ENCODE measurements around the gene STRN4. TPM values are rescaled to one million over a fixed set of nuclear protein-coding genes. Genes with fewer than 3 reads are reported as not detected.

STRN4 gene
- total RNA-seq (10 to 100 TPM; 54.2 to 73.4 TPM), polyA plus RNA-seq (ENCODE audit: insufficient read length in 6 of 6) (10 to 100 TPM; 70.5 to 97.9 (median 81.3) TPM)
- long read RNA-seq, donor 1, transcript STRN4-201 (18 exons, 3,210 nt): minor isoform, 5 of 98 reads
- long read RNA-seq, donor 1, transcript STRN4-222 (1 exons, 2,240 nt): major isoform, 40 of 98 reads
- long read RNA-seq, donor 1, partial matches to known transcripts: 49 of 98 reads
- long read RNA-seq, donor 1, other reads (novel, unspliced or antisense): 0 of 98 reads
- long read RNA-seq, donor 2, transcript STRN4-222 (1 exons, 2,240 nt): major isoform, 44 of 60 reads
- long read RNA-seq, donor 2, transcript STRN4-201 (18 exons, 3,210 nt): minor isoform, 6 of 60 reads
- long read RNA-seq, donor 2, partial matches to known transcripts: 10 of 60 reads
- long read RNA-seq, donor 2, other reads (novel, unspliced or antisense): 0 of 60 reads
- long read RNA-seq, donor 3, transcript STRN4-201 (18 exons, 3,210 nt): minor isoform, 15 of 33 reads
- long read RNA-seq, donor 3, transcript STRN4-222 (1 exons, 2,240 nt): major isoform, 16 of 33 reads
- long read RNA-seq, donor 3, partial matches to known transcripts: 0 of 33 reads
- long read RNA-seq, donor 3, other reads (novel, unspliced or antisense): 0 of 33 reads
- long read RNA-seq, donor 4, partial matches to known transcripts: 1 of 1 reads
- long read RNA-seq, donor 4, other reads (novel, unspliced or antisense): 0 of 1 reads
- long read RNA-seq, donor 5, transcript STRN4-222 (1 exons, 2,240 nt): major isoform, 23 of 33 reads
- long read RNA-seq, donor 5, transcript STRN4-201 (18 exons, 3,210 nt): minor isoform, 5 of 33 reads
- long read RNA-seq, donor 5, partial matches to known transcripts: 5 of 33 reads
- long read RNA-seq, donor 5, other reads (novel, unspliced or antisense): 0 of 33 reads
- long read RNA-seq, donor 6, transcript STRN4-201 (18 exons, 3,210 nt): major isoform, 9 of 26 reads
- long read RNA-seq, donor 6, transcript STRN4-222 (1 exons, 2,240 nt): major isoform, 9 of 26 reads
- long read RNA-seq, donor 6, partial matches to known transcripts: 5 of 26 reads
- long read RNA-seq, donor 6, other reads (novel, unspliced or antisense): 0 of 26 reads
- long read RNA-seq, donor 7, transcript STRN4-201 (18 exons, 3,210 nt): minor isoform, 7 of 23 reads
- long read RNA-seq, donor 7, transcript STRN4-222 (1 exons, 2,240 nt): major isoform, 12 of 23 reads
- long read RNA-seq, donor 7, partial matches to known transcripts: 0 of 23 reads
- long read RNA-seq, donor 7, other reads (novel, unspliced or antisense): 0 of 23 reads
- long read RNA-seq, donor 8, transcript STRN4-201 (18 exons, 3,210 nt): minor isoform, 9 of 43 reads
- long read RNA-seq, donor 8, transcript STRN4-222 (1 exons, 2,240 nt): major isoform, 17 of 43 reads
- long read RNA-seq, donor 8, partial matches to known transcripts: 17 of 43 reads
- long read RNA-seq, donor 8, other reads (novel, unspliced or antisense): 0 of 43 reads
- long read RNA-seq, donor 9: 0 reads
- long read RNA-seq, donor 10, partial matches to known transcripts: 0 of 2 reads
- long read RNA-seq, donor 10, other reads (novel, unspliced or antisense): 0 of 2 reads
- long read RNA-seq, donor 11: 0 reads
- long read RNA-seq, donor 12, transcript STRN4-222 (1 exons, 2,240 nt): major isoform, 13 of 25 reads
- long read RNA-seq, donor 12, transcript STRN4-201 (18 exons, 3,210 nt): minor isoform, 5 of 25 reads
- long read RNA-seq, donor 12, partial matches to known transcripts: 0 of 25 reads
- long read RNA-seq, donor 12, other reads (novel, unspliced or antisense): 0 of 25 reads

DNA sequence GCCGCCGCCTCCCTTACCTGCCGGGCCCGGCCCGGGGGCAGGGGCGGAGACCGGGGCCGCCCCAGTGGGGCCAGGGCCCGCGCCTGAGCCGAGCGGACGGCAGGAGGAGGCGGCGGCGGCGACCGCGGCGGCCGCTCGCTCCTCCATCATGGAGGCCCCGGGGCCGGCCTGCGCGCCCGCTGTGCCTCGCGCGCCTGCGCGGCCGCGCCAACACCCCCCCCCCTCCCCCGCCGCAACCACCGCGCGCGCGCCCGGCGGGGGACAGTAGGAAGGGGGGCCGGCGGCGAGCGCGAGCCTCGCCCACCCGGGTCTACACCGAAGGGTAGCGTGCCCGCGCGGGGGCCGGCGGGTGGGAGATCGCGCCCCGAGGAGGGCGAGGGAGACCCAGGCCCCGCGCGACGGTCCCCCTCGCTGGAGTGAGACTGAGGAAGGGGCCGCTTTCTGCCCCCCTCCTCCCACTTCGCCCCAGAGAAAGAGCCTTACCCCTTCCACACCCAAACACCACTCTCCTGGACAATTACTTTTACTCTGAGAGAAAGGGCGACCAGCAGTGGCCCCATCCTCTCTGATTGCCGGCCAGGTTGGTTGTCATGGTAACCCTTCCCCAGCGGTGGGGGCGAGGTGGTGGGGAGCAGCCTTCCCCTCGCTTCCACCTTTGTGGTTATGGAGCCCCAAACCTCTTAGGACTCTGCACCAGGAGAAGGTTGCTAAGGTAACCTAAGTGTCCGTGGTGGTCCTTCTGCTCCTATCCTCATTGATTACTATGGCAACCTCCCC is at the start of gene STRN4:
STRN4 (minus strand) TSS at position 170 of the 777 bp plus-strand sequence; CDS start at position 150, 20 bp downstream.
- peak; percentile 81 for ATAC-seq
- Histone ChIP-seq H3K36me3 (peaks cover 0 to 10% of the 10 kb centered on the region in 2 donors), H3K4me1 (peaks cover 5 to 57% of the 10 kb centered on the region in 2 donors), H3K9me3 (no peaks in the 10 kb centered on the region), H3K27ac (peak within 1 kb of the TSS; percentile 81 to 85), H3K27me3 (no peaks in the 10 kb centered on the region), H3K4me3 (peak within 1 kb of the TSS; percentile 86 to 98)
- intact Hi-C loops (cut with DNase I): no loop called here
- TF ChIP-seq, protein P1, sequence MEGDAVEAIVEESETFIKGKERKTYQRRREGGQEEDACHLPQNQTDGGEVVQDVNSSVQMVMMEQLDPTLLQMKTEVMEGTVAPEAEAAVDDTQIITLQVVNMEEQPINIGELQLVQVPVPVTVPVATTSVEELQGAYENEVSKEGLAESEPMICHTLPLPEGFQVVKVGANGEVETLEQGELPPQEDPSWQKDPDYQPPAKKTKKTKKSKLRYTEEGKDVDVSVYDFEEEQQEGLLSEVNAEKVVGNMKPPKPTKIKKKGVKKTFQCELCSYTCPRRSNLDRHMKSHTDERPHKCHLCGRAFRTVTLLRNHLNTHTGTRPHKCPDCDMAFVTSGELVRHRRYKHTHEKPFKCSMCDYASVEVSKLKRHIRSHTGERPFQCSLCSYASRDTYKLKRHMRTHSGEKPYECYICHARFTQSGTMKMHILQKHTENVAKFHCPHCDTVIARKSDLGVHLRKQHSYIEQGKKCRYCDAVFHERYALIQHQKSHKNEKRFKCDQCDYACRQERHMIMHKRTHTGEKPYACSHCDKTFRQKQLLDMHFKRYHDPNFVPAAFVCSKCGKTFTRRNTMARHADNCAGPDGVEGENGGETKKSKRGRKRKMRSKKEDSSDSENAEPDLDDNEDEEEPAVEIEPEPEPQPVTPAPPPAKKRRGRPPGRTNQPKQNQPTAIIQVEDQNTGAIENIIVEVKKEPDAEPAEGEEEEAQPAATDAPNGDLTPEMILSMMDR (IDR thresholded peaks at IDR 0.05): no peak
- DNase-seq: peak in 3 of 4 donors; percentile 58 to 91 (median 68)

- intact Hi-C loops (cut with DNase I): no loop called here
- Histone ChIP-seq H3K9me3 (no peaks in the 10 kb centered on the region), H3K4me3 (no peak overlapping the region), H3K27me3 (no peaks in the 10 kb centered on the region), H3K36me3 (no peaks in the 10 kb centered on the region), H3K4me1 (peaks cover 5 to 14% of the 10 kb centered on the region in 2 donors), H3K27ac (no peak overlapping the region)
- TF ChIP-seq, protein P1 (IDR thresholded peaks at IDR 0.05): no peak
- no peak for DNase-seq
- no peak for ATAC-seq
Observed at GRCh38 chr19:46791944-46792343, 45.7 kb upstream of the STRN4 start.

GRCh38 chr19:46789371-46789770 is 43.1 kb upstream of the STRN4 start:
- no peaks in the 10 kb centered on the region for H3K27me3 ChIP-seq
- H3K27ac ChIP-seq: no peak overlapping the region
- ATAC-seq: no peak
- no peak for DNase-seq
- H3K4me3 ChIP-seq: no peak overlapping the region
- H3K36me3 ChIP-seq: no peaks in the 10 kb centered on the region
- intact Hi-C loops (cut with DNase I): no loop called here
- peaks cover 18 to 34% of the 10 kb centered on the region in 2 donors for H3K4me1 ChIP-seq
- no peaks in the 10 kb centered on the region for H3K9me3 ChIP-seq
- TF ChIP-seq, protein P1 (IDR thresholded peaks at IDR 0.05): no peak

DNA sequence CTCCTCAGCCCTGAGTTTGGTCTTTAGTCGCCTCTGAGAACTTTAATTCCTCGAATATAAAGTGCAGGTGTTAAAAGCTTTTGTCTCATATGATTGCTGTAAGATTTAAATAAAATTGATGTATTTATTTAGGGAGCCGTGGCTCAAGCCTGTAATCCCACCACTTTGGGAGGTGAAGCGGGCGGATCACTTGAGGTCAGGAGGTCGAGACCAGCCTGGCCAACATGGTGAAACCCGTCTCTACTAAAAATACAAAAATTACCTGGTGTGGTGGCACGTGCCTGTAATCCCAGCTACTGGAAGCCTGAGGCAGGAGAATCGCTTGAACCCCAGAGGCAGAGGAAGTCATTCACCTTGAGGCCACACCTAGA is 42.7 kb upstream of the STRN4 start:
- intact Hi-C loops (cut with DNase I): no loop called here
- H3K27ac ChIP-seq: peak overlapping the region in 1 of 2 donors; percentile 85
- TF ChIP-seq, protein P1 (IDR thresholded peaks at IDR 0.05): no peak

More for the DNA sequence above, 42.7 kb upstream of the STRN4 start:
- H3K36me3 ChIP-seq: peaks cover 0 to 2% of the 10 kb centered on the region in 2 donors
- DNase-seq (no peak), ATAC-seq (no peak)
- peak overlapping the region in 1 of 2 donors; percentile 91 for H3K4me3 ChIP-seq
- peaks cover 22 to 38% of the 10 kb centered on the region in 2 donors for H3K4me1 ChIP-seq
- H3K9me3 ChIP-seq: no peaks in the 10 kb centered on the region
- no peaks in the 10 kb centered on the region for H3K27me3 ChIP-seq

All from left lung (tissue), 14 donors.